Measurements from ENCODE around the gene CDH2. TPM values are rescaled to one million over a fixed set of nuclear protein-coding genes. Genes with fewer than 3 reads are reported as not detected.

CDH2 gene
- total RNA-seq, 1 experiment from 2014 or later, result 15.0 TPM

- Histone ChIP-seq H3K4me1 (ENCODE audit: insufficient read depth, low read length, poor library complexity, severe bottlenecking) (no peaks in the 10 kb centered on the region), H3K36me3 (ENCODE audit: insufficient read depth, low read length, poor library complexity, severe bottlenecking) (no peaks in the 10 kb centered on the region), H3K4me3 (ENCODE audit: low read depth, low read length, poor library complexity, severe bottlenecking) (no peak overlapping the region), H3K27ac (ENCODE audit: low read depth, low read length, poor library complexity, severe bottlenecking) (no peak overlapping the region), H3K27me3 (replicated peaks; ENCODE audit: insufficient read depth, low read depth, low read length, poor library complexity) (peaks cover 9% of the 10 kb centered on the region), H3K9me3 (ENCODE audit: low read depth, low read length, poor library complexity, severe bottlenecking) (no peaks in the 10 kb centered on the region)
- POLR2A ChIA-PET (ENCODE audit: low non-redundant PET), result no interaction called here
- intact Hi-C loops (cut with micrococcal nuclease; ENCODE audit: unreplicated experiment), result loop anchor here (10.0 kb wide), 1 partner anchor 175 kb away; no protein-coding TSS in a partner anchor
- no peak for TF ChIP-seq EZH2 (IDR thresholded peaks at IDR 0.05; ENCODE audit: borderline replicate concordance, low read depth, low read length, poor library complexity, severe bottlenecking)
- TF ChIP-seq CTCF (conservative IDR thresholded peaks at IDR 0.05; ENCODE audit: low read depth, low read length), result peak; percentile 68
- DNase-seq (ENCODE audit: low spot score), result peak; percentile 65
- BruUV-seq (replicated peaks), result no TSS peak
- CTCF ChIA-PET, result no interaction called here
These were observed 12.7 kb upstream of the CDH2 start for GRCh38 chr18:28189400-28190239.

- intact Hi-C loops (cut with micrococcal nuclease; ENCODE audit: unreplicated experiment), result loop anchor here (10.0 kb wide), 1 partner anchor 170 kb away; no protein-coding TSS in a partner anchor
- no peak overlapping the region for H3K4me3 ChIP-seq (ENCODE audit: low read depth, low read length, poor library complexity, severe bottlenecking)
- POLR2A ChIA-PET (ENCODE audit: low non-redundant PET), result no interaction called here
- H3K27me3 ChIP-seq (replicated peaks; ENCODE audit: insufficient read depth, low read depth, low read length, poor library complexity), result peaks cover 27% of the 10 kb centered on the region
- H3K27ac ChIP-seq (ENCODE audit: low read depth, low read length, poor library complexity, severe bottlenecking), result no peak overlapping the region
- CTCF ChIA-PET, result no interaction called here
- no peaks in the 10 kb centered on the region for H3K4me1 ChIP-seq (ENCODE audit: insufficient read depth, low read length, poor library complexity, severe bottlenecking)
- DNase-seq (ENCODE audit: low spot score), result no peak
- no peak for TF ChIP-seq CTCF (conservative IDR thresholded peaks at IDR 0.05; ENCODE audit: low read depth, low read length)
- no peak for TF ChIP-seq EZH2 (IDR thresholded peaks at IDR 0.05; ENCODE audit: borderline replicate concordance, low read depth, low read length, poor library complexity, severe bottlenecking)
- BruUV-seq (replicated peaks), result no TSS peak
- H3K9me3 ChIP-seq (ENCODE audit: low read depth, low read length, poor library complexity, severe bottlenecking), result no peaks in the 10 kb centered on the region
- H3K36me3 ChIP-seq (ENCODE audit: insufficient read depth, low read length, poor library complexity, severe bottlenecking), result no peaks in the 10 kb centered on the region
These were observed 8.2 kb upstream of the CDH2 start for GRCh38 chr18:28185121-28185520.

GRCh38 chr18:28183418-28184078 lies 6.6 kb upstream of the CDH2 start:
- BruUV-seq (replicated peaks), result no TSS peak
- POLR2A ChIA-PET (ENCODE audit: low non-redundant PET), result no interaction called here
- DNase-seq (ENCODE audit: low spot score), result no peak
- Histone ChIP-seq H3K27me3 (replicated peaks; ENCODE audit: insufficient read depth, low read depth, low read length, poor library complexity) (peaks cover 42% of the 10 kb centered on the region), H3K4me3 (ENCODE audit: low read depth, low read length, poor library complexity, severe bottlenecking) (no peak overlapping the region), H3K9me3 (ENCODE audit: low read depth, low read length, poor library complexity, severe bottlenecking) (no peaks in the 10 kb centered on the region), H3K4me1 (ENCODE audit: insufficient read depth, low read length, poor library complexity, severe bottlenecking) (no peaks in the 10 kb centered on the region), H3K27ac (ENCODE audit: low read depth, low read length, poor library complexity, severe bottlenecking) (no peak overlapping the region), H3K36me3 (ENCODE audit: insufficient read depth, low read length, poor library complexity, severe bottlenecking) (no peaks in the 10 kb centered on the region)
- TF ChIP-seq CTCF (conservative IDR thresholded peaks at IDR 0.05; ENCODE audit: low read depth, low read length) (no peak), EZH2 (IDR thresholded peaks at IDR 0.05; ENCODE audit: borderline replicate concordance, low read depth, low read length, poor library complexity, severe bottlenecking) (no peak)
- intact Hi-C loops (cut with micrococcal nuclease; ENCODE audit: unreplicated experiment), result loop anchor here (10.0 kb wide), 1 partner anchor 169 kb away; no protein-coding TSS in a partner anchor
- CTCF ChIA-PET, result no interaction called here

All from A673 (cell line).